Thyroid gland (tissue), 4 donors: ENCODE measurements around the gene SORL1-AS1.

Experiments
- POLR2A ChIP-seq, 2 donors: fragments of 450-650 bp; IDR thresholded peaks; one replicate each; pipeline ENCODE4 v1.6.1; 2017; ENCODE audit warnings: antibody characterized with exemption in 2 of 2, mild to moderate bottlenecking in 2 of 2, moderate library complexity in 1 of 2
- TF ChIP-seq, protein P1 (sequence below), 6 experiments: fragments of 200-600 bp in 3 of 6; fragments of 450-650 bp in 3 of 6; sonication (generic) in 3 of 6; IDR thresholded peaks; one replicate each; pipeline ENCODE4 v1.5.1; 2016 to 2019; ENCODE audit warnings: antibody characterized with exemption in 6 of 6, mild to moderate bottlenecking in 2 of 6, inconsistent platforms in 1 of 6, moderate library complexity in 1 of 6

DNA sequence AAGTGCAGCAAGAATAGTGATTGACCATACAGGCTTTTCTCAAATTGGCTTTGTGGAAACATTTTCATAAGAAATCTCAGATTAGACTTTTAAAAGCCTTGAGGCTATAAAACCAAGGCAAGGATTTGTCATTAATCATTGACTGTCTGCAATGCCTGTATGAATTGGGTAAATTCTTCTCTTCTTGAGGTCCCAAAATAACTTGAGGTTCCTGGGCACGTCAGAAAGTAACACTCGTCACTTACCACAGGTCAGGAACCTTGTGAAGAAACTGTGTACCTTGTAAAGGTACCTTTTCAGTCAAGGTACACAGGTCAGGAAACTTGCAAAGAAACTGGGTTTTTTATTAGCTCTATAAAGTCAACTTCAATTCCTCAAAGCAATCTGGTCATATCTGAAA lies 43.9 kb downstream of the SORL1-AS1 start:
- TF ChIP-seq, protein P1, sequence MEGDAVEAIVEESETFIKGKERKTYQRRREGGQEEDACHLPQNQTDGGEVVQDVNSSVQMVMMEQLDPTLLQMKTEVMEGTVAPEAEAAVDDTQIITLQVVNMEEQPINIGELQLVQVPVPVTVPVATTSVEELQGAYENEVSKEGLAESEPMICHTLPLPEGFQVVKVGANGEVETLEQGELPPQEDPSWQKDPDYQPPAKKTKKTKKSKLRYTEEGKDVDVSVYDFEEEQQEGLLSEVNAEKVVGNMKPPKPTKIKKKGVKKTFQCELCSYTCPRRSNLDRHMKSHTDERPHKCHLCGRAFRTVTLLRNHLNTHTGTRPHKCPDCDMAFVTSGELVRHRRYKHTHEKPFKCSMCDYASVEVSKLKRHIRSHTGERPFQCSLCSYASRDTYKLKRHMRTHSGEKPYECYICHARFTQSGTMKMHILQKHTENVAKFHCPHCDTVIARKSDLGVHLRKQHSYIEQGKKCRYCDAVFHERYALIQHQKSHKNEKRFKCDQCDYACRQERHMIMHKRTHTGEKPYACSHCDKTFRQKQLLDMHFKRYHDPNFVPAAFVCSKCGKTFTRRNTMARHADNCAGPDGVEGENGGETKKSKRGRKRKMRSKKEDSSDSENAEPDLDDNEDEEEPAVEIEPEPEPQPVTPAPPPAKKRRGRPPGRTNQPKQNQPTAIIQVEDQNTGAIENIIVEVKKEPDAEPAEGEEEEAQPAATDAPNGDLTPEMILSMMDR (IDR thresholded peaks at IDR 0.05) = no peak
- TF ChIP-seq POLR2A (IDR thresholded peaks at IDR 0.05) = no peak
